Parathyroid adenoma (tissue), 2 donors: ENCODE data around the gene DEPDC7.

ENCODE experiments used
- H2AFZ ChIP-seq: fragments of 300-600 bp; sonication (generic); one replicate; pipeline ENCODE4 v1.7.0; 2017; ENCODE audit warnings: antibody characterized with exemption, mild to moderate bottlenecking
- H3K27ac ChIP-seq: fragments of 300-600 bp; sonication (generic); one replicate; pipeline ENCODE4 v1.7.0; 2017
- H3K27me3 ChIP-seq: fragments of 300-600 bp; sonication (generic); one replicate; pipeline ENCODE4 v1.7.0; 2017; ENCODE audit warnings: low read length; ENCODE audit not compliant: control insufficient read depth, insufficient read depth
- H3K36me3 ChIP-seq: fragments of 300-600 bp; sonication (generic); one replicate; pipeline ENCODE4 v1.7.0; 2017; ENCODE audit warnings: low read length; ENCODE audit not compliant: control insufficient read depth, insufficient read depth
- H3K4me1 ChIP-seq: fragments of 300-600 bp; sonication (generic); one replicate; pipeline ENCODE4 v1.7.0; 2017; ENCODE audit warnings: control low read depth
- H3K4me2 ChIP-seq: fragments of 300-600 bp; sonication (generic); one replicate; pipeline ENCODE4 v1.7.0; 2017; ENCODE audit warnings: low read length
- H3K4me3 ChIP-seq: fragments of 300-600 bp; sonication (generic); one replicate; pipeline ENCODE4 v1.7.0; 2017; ENCODE audit warnings: low read depth, low read length
- H3K79me2 ChIP-seq: fragments of 300-600 bp; sonication (generic); one replicate; pipeline ENCODE4 v1.7.0; 2017; ENCODE audit warnings: control low read depth
- H3K9ac ChIP-seq: fragments of 300-600 bp; sonication (generic); one replicate; pipeline ENCODE4 v1.7.0; 2017; ENCODE audit warnings: mild to moderate bottlenecking
- H3K9me3 ChIP-seq: fragments of 300-600 bp; sonication (generic); one replicate; pipeline ENCODE4 v1.7.0; 2017; ENCODE audit warnings: low read length; ENCODE audit not compliant: control insufficient read depth
- TF ChIP-seq, protein P1 (sequence below): fragments of 300-600 bp; sonication (generic); IDR thresholded peaks from one replicate; pipeline ENCODE4 v1.7.0; 2017; ENCODE audit warnings: antibody characterized with exemption, mild to moderate bottlenecking
- donor health status: primary hyperparathyroidism.

The DEPDC7 gene

DNA sequence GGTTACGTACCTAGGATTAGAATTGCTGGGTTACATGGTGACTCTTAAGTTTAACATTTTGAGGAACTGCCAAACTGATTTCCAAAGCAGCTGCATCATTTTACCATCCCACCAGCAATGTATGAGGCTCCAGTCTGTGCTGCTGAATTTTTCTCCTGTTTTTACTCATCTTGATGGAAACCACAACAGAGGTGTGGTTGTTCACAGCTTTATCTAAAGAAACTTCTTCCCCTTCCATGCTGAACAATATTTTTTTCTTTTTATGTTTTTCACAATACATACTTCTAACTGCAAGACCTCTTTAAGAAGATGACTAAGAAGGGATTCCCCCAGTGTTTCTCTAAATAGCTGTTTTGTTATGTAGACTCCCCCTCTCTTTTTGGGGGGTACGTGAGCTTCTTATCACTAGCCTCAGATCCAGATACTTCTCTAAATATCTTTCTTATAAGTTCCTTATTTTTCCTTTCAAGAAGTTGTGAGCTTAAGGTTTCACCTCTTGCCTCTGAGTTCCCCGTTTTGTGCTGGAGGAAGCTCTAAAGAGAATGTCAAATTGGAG lies 47.7 kb downstream of the DEPDC7 start:
- Histone ChIP-seq H3K9me3 (no peaks in the 10 kb centered on the region), H2AFZ (no peak overlapping the region), H3K36me3 (no peaks in the 10 kb centered on the region), H3K27me3 (no peaks in the 10 kb centered on the region), H3K9ac (no peak overlapping the region), H3K27ac (no peak overlapping the region), H3K79me2 (no peaks in the 10 kb centered on the region), H3K4me2 (no peak overlapping the region), H3K4me3 (no peak overlapping the region), H3K4me1 (no peaks in the 10 kb centered on the region)
- TF ChIP-seq, protein P1, sequence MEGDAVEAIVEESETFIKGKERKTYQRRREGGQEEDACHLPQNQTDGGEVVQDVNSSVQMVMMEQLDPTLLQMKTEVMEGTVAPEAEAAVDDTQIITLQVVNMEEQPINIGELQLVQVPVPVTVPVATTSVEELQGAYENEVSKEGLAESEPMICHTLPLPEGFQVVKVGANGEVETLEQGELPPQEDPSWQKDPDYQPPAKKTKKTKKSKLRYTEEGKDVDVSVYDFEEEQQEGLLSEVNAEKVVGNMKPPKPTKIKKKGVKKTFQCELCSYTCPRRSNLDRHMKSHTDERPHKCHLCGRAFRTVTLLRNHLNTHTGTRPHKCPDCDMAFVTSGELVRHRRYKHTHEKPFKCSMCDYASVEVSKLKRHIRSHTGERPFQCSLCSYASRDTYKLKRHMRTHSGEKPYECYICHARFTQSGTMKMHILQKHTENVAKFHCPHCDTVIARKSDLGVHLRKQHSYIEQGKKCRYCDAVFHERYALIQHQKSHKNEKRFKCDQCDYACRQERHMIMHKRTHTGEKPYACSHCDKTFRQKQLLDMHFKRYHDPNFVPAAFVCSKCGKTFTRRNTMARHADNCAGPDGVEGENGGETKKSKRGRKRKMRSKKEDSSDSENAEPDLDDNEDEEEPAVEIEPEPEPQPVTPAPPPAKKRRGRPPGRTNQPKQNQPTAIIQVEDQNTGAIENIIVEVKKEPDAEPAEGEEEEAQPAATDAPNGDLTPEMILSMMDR = no peak

DNA sequence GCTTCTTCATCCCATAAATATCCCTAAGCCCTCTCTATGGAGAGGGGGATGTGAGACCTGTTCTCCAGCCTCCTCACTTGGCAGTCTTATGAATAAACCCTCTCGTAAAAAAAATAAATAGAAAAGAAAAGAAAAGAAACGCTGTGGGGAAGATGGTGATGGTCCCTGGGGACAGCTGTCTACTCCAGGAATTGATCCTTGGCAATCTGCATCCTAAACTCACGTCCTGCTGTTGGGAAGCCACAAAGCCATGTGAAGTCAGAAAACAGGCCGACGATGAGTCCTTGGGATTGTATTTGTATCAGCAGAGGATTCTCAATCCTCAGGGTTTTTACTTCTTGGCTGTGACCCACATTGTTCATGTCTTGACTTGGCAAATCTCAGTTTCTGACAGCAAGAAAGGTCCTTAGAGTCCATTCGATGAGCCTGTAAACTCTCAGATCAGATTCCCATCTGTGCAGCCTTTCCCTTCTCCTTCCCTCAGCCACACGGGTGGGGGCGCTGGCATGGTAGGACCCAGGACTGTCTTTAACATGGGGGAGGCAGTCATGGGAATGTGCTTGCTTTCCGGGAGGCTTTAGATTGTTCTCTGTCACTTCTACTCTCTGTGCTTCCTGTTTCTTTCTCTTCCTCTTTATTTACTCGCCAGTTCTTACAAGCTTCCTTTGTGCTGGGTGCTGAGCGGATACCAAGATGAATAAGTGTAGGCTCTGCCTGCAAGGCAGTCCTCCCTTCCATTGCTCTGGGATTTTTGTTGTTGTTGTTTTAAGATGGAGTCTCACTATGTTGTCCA lies 48.6 kb downstream of the DEPDC7 start:
- Histone ChIP-seq H3K36me3 (no peaks in the 10 kb centered on the region), H3K4me2 (no peak overlapping the region), H3K27me3 (no peaks in the 10 kb centered on the region), H3K27ac (no peak overlapping the region), H3K4me3 (no peak overlapping the region), H3K4me1 (no peaks in the 10 kb centered on the region), H2AFZ (no peak overlapping the region), H3K9me3 (no peaks in the 10 kb centered on the region), H3K79me2 (no peaks in the 10 kb centered on the region), H3K9ac (no peak overlapping the region)
- TF ChIP-seq, protein P1 = no peak

DNA sequence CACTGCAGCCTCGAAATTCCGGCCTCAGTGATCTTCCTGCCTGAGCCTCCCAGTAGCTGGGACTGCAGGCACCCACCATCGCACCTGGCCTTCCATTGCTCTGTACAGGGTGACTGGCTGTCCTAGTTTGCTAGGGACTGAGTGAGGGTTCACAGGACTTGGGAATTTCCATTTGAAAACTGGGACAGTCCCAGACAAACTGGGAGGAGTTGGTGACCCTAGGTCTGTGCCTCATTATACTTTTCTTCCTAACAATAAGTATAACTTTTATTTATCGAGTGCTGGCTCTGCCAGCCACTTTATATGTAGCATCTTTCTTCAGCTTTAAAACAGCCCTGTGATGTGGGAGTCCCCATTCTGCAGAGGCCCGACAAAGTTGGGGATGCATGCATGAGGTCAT lies 49.2 kb downstream of the DEPDC7 start:
- Histone ChIP-seq H3K4me1 (no peaks in the 10 kb centered on the region), H3K27me3 (no peaks in the 10 kb centered on the region), H3K4me3 (no peak overlapping the region), H3K9me3 (no peaks in the 10 kb centered on the region), H3K36me3 (no peaks in the 10 kb centered on the region), H3K27ac (no peak overlapping the region), H3K4me2 (no peak overlapping the region), H2AFZ (no peak overlapping the region), H3K9ac (no peak overlapping the region), H3K79me2 (no peaks in the 10 kb centered on the region)
- TF ChIP-seq, protein P1 = no peak

DNA sequence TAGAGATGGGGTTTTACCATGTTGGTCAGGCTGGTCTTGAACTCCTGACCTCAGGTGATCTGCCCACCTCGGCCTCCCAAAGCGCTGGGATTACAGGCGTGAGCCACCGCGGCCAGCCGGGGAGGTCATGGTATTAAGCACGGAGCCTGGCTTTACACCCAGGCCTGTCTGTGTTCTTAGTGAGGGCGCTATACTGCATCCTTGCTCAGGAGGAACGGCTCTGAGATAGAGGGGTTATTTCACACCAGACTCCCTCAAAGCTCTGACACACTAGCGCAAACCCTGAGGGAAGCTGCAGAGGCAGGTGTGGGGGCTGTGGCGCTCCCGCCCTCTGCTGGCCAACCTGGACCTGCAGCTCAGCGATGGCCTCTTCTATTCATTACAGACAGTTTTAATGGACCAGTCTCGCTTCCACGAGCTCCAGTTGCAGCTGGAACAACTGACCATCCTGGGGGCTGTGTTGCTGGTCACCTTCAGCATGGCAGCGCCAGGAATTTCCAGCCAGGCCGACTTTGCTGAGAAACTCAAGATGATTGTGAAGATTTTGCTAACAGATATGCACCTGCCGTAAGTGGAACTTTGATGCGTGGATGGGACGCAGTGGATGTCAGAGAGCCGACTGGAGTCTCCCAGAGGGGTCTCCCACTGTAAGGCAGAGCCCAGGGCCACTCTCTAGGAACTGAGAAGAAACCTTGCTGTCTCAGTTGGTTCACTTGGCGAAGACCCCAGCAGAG lies 49.9 kb downstream of the DEPDC7 start:
- no peaks in the 10 kb centered on the region for H3K27me3 ChIP-seq
- H3K27ac ChIP-seq = no peak overlapping the region
- no peaks in the 10 kb centered on the region for H3K36me3 ChIP-seq
- no peak overlapping the region for H3K9ac ChIP-seq
- TF ChIP-seq, protein P1 = peak; percentile 71
- H3K79me2 ChIP-seq = no peaks in the 10 kb centered on the region
- no peaks in the 10 kb centered on the region for H3K9me3 ChIP-seq
- no peak overlapping the region for H2AFZ ChIP-seq
- no peak overlapping the region for H3K4me3 ChIP-seq
- H3K4me1 ChIP-seq = no peaks in the 10 kb centered on the region
- H3K4me2 ChIP-seq = no peak overlapping the region
